ENCODE results near the gene GNAI2.

The GNAI2 gene

DNA sequence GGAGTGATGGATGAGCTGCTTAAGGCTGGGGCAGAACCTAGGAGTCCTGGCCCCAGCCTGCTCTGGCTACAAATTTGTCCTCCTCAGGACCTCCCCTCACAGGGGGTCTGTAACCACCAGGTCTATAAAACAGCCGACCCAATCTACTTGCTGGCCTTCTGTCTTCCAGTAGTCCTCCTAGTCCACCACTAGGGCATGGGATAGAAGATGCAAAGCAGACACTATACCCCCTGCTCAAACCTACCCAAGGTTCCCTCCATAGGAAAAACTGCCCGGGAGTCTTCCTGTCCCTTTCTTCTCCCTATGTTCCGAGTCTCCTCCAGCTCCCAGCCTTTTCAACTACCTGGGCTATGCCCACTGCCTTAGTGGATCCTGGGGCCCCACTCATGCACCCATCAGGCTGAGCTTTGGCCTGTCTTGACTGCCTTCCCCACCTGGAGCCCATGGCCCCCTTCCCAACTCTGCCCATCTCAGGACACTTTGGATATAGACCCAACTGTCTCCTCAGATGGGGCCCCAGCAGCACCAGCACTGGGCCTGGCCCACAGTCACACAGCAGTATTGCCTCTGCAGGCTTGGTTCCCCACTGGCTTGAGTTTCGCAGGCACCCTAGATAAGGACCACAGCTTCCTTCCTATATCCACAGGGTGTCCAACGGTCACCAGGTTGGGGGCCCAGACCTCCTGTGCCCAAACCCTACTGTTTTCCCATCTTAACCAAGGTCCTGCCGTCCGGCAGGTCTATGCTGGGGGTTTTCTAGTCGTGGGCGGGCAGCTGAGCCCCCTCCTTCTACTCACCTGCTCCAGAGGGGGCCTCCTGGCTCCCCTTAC lies 62.1 kb downstream of the GNAI2 start:
- no peak for DNase-seq (ENCODE audit: low spot score)

DNA sequence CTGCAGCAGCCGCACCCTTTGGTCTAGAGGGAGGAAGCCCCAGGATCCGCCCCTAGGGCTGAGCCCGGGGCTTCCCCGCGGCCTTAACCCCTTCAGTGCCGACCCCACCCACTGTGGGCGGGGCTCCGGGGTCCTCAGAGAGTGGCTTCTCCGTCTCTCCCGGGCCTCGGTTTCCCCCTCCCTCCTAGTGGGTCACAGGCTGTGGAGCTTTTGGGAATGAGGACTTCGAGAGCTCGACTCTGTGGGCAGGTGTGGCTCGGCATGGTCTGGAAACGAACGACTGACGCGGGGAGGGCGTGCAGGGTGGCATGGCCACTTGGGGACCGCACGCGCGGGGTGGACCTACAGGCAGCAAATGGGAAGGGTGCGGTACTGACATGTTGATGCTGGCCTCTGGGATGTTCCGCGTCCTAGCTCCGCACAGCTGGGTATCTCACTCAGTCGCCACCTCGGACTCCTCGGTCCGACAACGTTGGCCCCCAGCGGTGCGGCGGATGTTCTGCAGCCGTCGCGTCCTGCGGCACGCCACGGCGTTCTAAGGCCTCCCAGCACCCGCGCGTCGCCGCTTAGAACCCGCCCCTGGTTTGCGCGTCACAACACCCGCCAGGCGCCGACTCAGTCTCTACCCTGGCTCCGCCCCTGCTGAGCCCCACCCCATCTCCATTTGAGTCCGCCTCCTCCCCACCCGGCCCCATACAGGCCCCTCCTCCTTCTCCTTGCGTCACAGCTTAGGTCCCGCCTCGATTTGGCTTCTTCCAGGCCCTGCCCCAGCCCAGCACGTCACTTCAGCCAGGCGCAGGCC lies 63.0 kb downstream of the GNAI2 start, which contains the start of the genes HYAL3 and NAA80:
HYAL3 (minus strand) TSS at position 570 of the 802 bp plus-strand sequence. CDS start 3,803 bp downstream, outside the sequence.
NAA80 (minus strand) TSS at position 570 of the 802 bp plus-strand sequence. CDS start 1,942 bp downstream, outside the sequence.
- DNase-seq (ENCODE audit: low spot score): peak; percentile 100

DNA sequence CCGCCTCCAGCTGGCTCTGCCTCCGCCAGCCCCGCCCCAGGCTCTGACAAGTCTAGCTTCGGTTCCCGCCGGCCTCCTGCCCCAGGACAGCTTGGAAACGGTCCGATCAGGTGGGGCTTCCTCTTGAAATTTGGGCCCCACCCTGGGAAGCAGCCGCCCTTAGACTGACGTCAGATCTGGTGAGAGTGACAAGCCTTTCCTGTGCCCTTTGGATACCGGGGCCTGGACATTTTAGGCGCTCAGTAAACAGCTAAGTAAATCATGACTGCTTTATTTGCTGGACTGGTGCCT lies 63.6 kb downstream of the GNAI2 start:
- DNase-seq (ENCODE audit: low spot score): no peak

DNA sequence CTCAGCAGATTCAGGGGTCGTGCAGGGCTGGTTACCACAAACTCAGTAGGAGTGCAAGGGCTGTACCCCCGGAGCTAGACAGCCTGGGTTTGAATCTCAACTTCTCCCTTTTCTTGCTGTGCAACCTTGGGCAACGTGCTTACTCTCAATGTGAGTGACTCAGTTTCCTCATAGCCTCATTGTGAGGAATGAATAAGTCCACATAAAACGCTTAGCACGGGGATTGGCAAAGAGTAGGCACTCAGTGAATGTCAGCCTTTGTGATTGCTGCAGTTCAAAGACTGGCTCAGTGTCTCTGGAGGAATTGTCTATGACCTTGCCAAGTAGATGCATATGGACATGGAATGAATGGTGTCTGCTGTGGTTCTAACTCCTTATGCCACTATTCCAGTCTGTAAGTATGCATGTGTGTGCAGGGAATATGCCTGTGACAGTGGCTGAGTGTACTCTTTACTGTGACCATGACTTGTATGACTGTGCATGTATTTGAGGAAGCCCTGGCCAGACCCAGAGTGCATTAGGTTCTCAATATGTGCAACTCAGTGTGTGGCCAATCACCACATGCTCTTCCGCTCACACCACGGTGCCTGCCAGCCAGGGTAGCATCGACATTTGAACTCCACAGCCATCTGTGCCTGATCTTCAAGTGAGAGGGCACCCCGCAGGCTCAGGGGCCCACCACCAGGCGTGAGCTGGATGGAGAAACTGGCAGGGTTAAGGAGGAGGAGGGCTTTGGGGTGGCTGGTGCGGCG lies 64.1 kb downstream of the GNAI2 start:
- DNase-seq (ENCODE audit: low spot score): peak; percentile 86

DNA sequence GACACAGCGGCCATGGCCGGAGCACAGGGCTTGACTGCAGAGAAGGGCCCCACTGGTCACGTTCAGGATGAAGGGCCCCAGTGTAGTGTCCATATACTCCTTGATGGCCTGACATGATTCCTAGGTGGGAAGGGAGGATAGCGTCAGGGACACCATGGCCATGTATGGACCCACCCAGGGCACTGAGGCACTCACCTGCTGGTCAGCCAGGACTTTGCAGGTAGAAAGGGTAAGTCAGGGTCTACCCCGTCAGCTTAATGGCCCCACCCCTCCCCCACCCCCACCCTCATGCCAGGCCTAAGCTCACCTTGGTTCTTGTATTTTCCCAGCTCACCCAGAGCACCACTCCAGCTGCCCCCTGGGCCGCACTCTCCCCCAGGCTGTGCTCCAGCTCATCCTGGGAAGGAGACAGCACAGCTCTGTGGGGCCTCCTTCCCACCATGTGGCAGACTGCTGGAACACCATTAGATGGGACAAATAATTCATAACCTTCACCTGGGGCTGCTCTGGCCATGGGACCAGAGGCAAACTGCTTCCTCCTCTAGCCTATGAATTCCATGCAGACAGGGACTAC lies 64.8 kb downstream of the GNAI2 start:
- DNase-seq (ENCODE audit: low spot score): no peak

DNA sequence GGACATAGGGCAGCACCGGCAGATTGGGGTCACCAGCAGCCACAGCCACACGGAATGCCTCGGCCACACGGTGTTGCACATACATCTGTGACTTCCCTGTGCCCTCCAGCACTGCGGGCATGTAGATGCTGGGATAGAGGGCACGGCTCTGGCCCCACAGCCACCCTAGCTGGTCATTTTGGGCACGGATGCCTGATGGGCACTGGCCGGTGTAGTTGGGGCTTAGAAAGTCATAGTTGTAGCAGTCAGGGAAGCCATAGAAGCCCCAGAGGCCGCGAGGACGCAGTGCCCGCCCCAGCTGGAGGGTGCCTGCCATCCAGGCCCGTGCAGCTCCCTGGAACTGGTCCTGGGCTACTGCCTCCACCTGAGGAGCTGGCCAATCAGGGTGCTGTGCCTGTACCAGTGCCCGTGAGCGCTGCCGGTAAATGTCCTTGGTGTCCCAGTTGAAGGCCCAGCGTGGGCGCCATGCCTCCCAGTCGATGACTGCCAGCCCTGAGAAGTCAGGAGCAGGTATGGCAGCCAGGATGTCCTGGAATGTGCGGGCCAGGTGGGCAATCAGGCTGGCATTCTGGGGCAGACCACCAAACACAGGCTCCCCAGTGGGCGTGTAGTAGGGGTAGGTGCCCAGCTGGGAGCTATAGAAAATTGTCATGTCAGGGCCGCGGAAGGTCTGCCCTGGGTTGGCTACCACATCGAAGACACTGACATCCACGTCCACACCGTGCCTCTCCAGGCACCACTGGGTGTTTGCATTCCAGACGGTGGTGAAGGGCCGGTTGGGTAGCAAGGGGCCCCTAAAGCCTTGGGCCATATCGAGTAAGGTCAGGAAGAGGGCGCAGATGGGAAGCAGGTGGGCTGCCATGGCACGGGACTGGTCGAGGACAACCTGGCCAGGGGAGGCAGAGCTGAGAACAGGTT lies 66.3 kb downstream of the GNAI2 start:
- no peak for DNase-seq (ENCODE audit: low spot score)

DNA sequence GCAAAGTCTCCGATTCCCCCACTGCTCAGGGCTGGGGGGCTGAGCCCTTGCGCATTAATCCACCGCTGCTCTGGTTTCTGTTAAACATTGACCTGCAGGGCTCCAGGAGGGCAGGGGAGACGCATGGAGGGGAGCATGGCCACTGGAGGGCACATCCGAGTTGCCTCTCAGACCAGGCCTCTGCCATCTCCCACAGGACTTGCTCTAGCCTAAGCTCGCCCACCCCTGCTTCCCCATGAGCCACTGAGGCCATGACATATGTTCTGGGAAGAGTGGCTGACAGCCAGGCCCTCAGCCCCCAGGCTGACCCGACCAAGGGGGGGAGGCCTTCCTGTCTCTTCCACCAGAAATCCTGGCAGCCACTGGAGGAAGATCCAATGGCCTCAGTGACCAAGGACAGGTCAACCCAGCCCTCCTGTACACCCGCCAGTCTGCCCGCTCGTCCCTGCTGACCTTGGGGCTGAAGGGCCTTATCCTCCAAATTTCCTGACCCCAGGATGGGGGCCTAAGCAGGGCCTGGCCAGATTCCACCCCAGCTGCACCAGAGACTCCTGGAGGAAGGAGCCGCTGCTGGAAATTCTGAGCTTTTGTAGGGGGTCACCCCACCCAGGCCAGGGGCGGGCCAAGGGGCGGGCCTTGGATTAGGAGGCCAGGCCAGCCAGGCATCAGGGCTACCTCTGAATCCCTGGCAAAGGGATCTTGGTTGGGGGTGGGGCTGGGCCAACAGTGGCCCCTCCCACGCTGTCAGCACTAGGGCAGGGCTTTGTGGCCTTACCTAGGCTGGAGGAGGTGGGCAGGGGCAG lies 67.2 kb downstream of the GNAI2 start, which contains the start of gene HYAL1:
HYAL1 (minus strand) TSS at position 562 of the 803 bp plus-strand sequence. CDS start 618 bp downstream, outside the sequence.
- DNase-seq (ENCODE audit: low spot score): no peak

DNA sequence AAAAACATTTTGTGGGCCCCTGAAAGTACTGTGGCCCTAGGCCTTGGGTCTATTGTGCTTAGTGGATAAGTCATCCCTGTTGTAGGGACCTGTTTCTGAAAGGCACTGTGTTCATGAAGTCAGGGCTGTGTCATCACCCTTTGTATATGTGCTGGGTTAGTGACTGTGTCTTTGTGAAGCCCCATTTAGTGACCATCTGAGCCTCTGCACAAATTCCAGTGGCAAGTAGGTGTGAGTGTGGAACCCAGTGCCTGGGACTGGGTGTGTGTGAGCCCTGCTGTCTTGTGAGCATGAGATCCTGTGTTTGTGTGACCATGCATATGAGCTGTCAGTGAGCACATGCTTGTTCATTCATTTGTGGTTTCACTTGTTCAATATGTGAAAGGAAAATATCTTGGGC lies 68.6 kb downstream of the GNAI2 start:
- DNase-seq (ENCODE audit: low spot score): no peak

All from putamen (tissue), 1 donor.